ENCODE data around the gene CNPY3.

The CNPY3 gene

GRCh38 chr6:42984924-42985475 lies 55.7 kb downstream of the CNPY3 start:
- TF ChIP-seq CTCF (IDR thresholded peaks at IDR 0.05), result no peak

- TF ChIP-seq CTCF (IDR thresholded peaks at IDR 0.05), result no peak
Observed at GRCh38 chr6:42987533-42988451, 58.5 kb downstream of the CNPY3 start.

- TF ChIP-seq CTCF (IDR thresholded peaks at IDR 0.05), result no peak
Observed at GRCh38 chr6:42988486-42989020, 59.3 kb downstream of the CNPY3 start.
